ENCODE results near the gene KRT2. TPM values are rescaled to one million over a fixed set of nuclear protein-coding genes. Genes with fewer than 3 reads are reported as not detected.
A peak's percentile ranks its signal among the peaks of the same experiment; 100 is the strongest.

KRT2 gene
- total and polyA plus RNA-seq, 9 of the 15 experiments (the other 6 are each of a cell fraction or from before 2014, with no cell fraction given): 0.03 to 0.69 (median 0.07) TPM; not detected in 2

DNA sequence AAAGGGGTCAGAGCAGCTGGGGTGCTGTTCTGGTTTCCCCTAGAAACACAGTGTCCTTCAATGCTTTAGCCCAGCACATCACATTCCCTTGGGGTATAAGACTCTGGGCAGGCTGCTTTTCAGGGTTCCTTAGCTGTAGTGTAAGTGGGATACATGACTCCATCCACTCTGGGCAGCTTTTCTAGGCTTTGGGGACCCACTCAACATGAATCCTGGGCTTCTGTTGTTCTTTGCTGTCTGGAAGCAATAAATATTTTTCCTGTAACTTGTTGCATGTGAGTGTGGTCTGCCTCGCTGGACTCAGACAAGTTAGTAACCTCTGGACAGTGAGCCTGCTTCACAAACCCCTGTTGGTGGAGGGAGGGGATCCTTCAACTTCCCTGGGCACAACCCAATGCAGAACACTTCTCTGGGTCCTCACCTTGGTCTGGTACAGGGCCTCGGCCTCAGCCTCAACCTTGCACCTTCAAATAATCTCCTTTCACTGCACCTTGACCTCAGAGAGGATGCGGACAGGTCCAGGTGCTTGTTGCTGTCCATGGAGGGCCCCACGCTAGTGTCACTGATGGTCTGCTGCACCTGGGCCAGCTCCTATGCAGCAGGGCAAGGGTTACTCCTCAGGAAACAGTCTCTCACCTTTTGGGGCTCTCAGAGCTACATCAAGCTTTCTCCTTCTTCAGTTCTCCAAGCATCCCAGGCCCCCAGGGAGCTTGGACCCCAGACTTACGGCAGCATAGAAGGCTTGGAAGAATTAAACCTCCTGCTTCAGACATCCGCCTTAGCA lies 20.1 kb downstream of the KRT2 start:
- H3K79me2 ChIP-seq (ENCODE audit: control insufficient read depth, insufficient read depth, low read length): no peaks in the 10 kb centered on the region
- no peak for FAIRE-seq
- H3K9me3 ChIP-seq (replicated peaks; ENCODE audit: control insufficient read depth, insufficient read depth, low read depth, low read length): no peaks in the 10 kb centered on the region
- ChIA-PET CTCF (ENCODE audit: low intra/inter-chr PET ratio) (no interaction called here), POLR2A (no interaction called here)
- H3K4me2 ChIP-seq (ENCODE audit: insufficient read depth, low read length): no peak overlapping the region
- BruUV-seq (replicated peaks): no TSS peak
- ATAC-seq: no peak
- H3K4me1 ChIP-seq (replicated peaks in 1 of 2; ENCODE audit: control insufficient read depth in 2 of 2, insufficient read depth in 2 of 2, low read length in 2 of 2): peaks cover 8 to 31% of the 10 kb centered on the region in 2 experiments
- no peak overlapping the region for H3K4me3 ChIP-seq
- H2AFZ ChIP-seq (ENCODE audit: low read depth, low read length): no peak overlapping the region
- no peaks in the 10 kb centered on the region for H3K27me3 ChIP-seq (ENCODE audit: control insufficient read depth in 2 of 2, insufficient read depth in 2 of 2, low read length in 2 of 2)
- DNase-seq (ENCODE audit: extremely low read depth in 1 of 4, low spot score in 3 of 4): no peak
- H3K27ac ChIP-seq (ENCODE audit: extremely low read depth, low read depth, low read length): no peak overlapping the region
- in situ Hi-C loops (cut with MboI): no loop called here
- no peaks in the 10 kb centered on the region for H4K20me1 ChIP-seq (replicated peaks; ENCODE audit: control insufficient read depth, insufficient read depth, low read length)
- TF ChIP-seq MXI1 (IDR thresholded peaks at IDR 0.05; ENCODE audit: low read depth, low read length): no peak
- intact Hi-C loops (cut with micrococcal nuclease): no loop called here
- H3K9me1 ChIP-seq (ENCODE audit: control insufficient read depth, insufficient read depth, low read length): no peaks in the 10 kb centered on the region
- H3K9ac ChIP-seq (ENCODE audit: insufficient read depth in 1 of 2, low read depth in 2 of 2, low read length in 2 of 2): no peak overlapping the region
- 61% methylated on average over 5 of the region's 6 CpGs for WGBS (ENCODE audit: insufficient coverage, low coverage, missing lambda C conversion rate)
- H3K36me3 ChIP-seq (ENCODE audit: control insufficient read depth, insufficient read depth, low read length): no peaks in the 10 kb centered on the region

DNA sequence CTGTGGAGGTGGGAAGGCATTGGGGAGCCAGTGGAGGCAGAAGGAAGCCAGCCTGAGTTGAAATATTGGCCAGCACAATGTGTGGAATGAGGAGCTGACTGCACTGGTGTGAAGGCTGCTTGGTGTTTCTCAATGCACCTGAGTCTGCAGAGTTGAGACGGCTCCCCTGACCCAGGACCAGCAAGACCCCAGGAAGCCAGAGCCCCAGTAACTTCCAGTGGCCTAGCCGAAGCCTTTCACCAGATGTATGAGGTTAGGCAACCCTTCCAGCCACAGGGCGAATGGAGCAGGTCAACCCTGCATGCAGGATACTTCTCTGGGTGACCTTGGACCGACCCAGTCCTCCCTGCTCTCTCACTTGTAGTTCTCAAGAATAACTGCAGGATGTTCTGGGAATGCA lies 20.7 kb downstream of the KRT2 start:
- H3K27me3 ChIP-seq (ENCODE audit: control insufficient read depth in 2 of 2, insufficient read depth in 2 of 2, low read length in 2 of 2): no peaks in the 10 kb centered on the region
- POLR2A ChIA-PET: no interaction called here
- peaks cover 8 to 32% of the 10 kb centered on the region in 2 experiments for H3K4me1 ChIP-seq (replicated peaks in 1 of 2; ENCODE audit: control insufficient read depth in 2 of 2, insufficient read depth in 2 of 2, low read length in 2 of 2)

More for the DNA sequence above, 20.7 kb downstream of the KRT2 start:
- in situ Hi-C loops (cut with MboI): no loop called here
- no peaks in the 10 kb centered on the region for H3K79me2 ChIP-seq (ENCODE audit: control insufficient read depth, insufficient read depth, low read length)
- FAIRE-seq: no peak
- no peak for ATAC-seq
- no peaks in the 10 kb centered on the region for H3K9me1 ChIP-seq (ENCODE audit: control insufficient read depth, insufficient read depth, low read length)
- H3K4me3 ChIP-seq: no peak overlapping the region
- CTCF ChIA-PET (ENCODE audit: low intra/inter-chr PET ratio): no interaction called here
- H3K27ac ChIP-seq (ENCODE audit: extremely low read depth, low read depth, low read length): no peak overlapping the region
- H3K9me3 ChIP-seq (replicated peaks; ENCODE audit: control insufficient read depth, insufficient read depth, low read depth, low read length): no peaks in the 10 kb centered on the region
- BruUV-seq (replicated peaks): no TSS peak
- no peak for DNase-seq (ENCODE audit: extremely low read depth in 1 of 4, low spot score in 3 of 4)
- H3K4me2 ChIP-seq (ENCODE audit: insufficient read depth, low read length): no peak overlapping the region
- H3K36me3 ChIP-seq (ENCODE audit: control insufficient read depth, insufficient read depth, low read length): no peaks in the 10 kb centered on the region
- H2AFZ ChIP-seq (ENCODE audit: low read depth, low read length): no peak overlapping the region; the same call in 1 of the 2 replicates
- no peak overlapping the region for H3K9ac ChIP-seq (ENCODE audit: insufficient read depth in 1 of 2, low read depth in 2 of 2, low read length in 2 of 2)
- WGBS (ENCODE audit: insufficient coverage, low coverage, missing lambda C conversion rate): 18% methylated on average over 4 of the region's 4 CpGs
- intact Hi-C loops (cut with micrococcal nuclease): no loop called here
- 0 out of 2 replicates have a peak, but pooled peaks have one; percentile 17 for TF ChIP-seq ESRRA (IDR thresholded peaks at IDR 0.05; ENCODE audit: borderline replicate concordance, low read depth)
- no peak for TF ChIP-seq MTA1 (IDR thresholded peaks at IDR 0.05; ENCODE audit: borderline replicate concordance)
- no peaks in the 10 kb centered on the region for H4K20me1 ChIP-seq (replicated peaks; ENCODE audit: control insufficient read depth, insufficient read depth, low read length)

Data from K562 (cell line).